Activated naive CD8-positive, alpha-beta T cell (primary cell): Measurements from ENCODE around the gene LYPD6.
"Not testable (repeated sequence)": the region's sequence is repeated elsewhere in the genome, so short reads cannot be mapped to it uniquely, and the experiment has no call there.

Experiments
- H3K27ac Mint-ChIP-seq: one replicate; pipeline ENCODE4 v1.8.0; 2021; ENCODE audit warnings: mixed read lengths
- H3K27me3 Mint-ChIP-seq: one replicate; pipeline ENCODE4 v1.8.0; 2021; ENCODE audit warnings: mixed read lengths
- H3K36me3 Mint-ChIP-seq: one replicate; pipeline ENCODE4 v1.8.0; 2021; ENCODE audit warnings: mixed read lengths
- H3K4me1 Mint-ChIP-seq: one replicate; pipeline ENCODE4 v1.8.0; 2021; ENCODE audit warnings: low read depth, mixed read lengths
- H3K4me3 Mint-ChIP-seq: one replicate; pipeline ENCODE4 v1.8.0; 2021; ENCODE audit warnings: mild to moderate bottlenecking, mixed read lengths
- H3K9me3 Mint-ChIP-seq: one replicate; pipeline ENCODE4 v1.8.0; 2021; ENCODE audit warnings: low read depth, mixed read lengths

Gene LYPD6, protein sequence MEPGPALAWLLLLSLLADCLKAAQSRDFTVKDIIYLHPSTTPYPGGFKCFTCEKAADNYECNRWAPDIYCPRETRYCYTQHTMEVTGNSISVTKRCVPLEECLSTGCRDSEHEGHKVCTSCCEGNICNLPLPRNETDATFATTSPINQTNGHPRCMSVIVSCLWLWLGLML

GRCh38 chr2:149330127-149331022 lies at the start of gene LYPD6:
TSS of gene LYPD6 (plus strand) at chr2:149330587. CDS start at chr2:149437709, 107,122 bp downstream.
- peaks cover 39% of the 10 kb centered on the region for H3K27me3 Mint-ChIP-seq
- H3K4me3 Mint-ChIP-seq = peak within 1 kb of the TSS; percentile 48
- H3K9me3 Mint-ChIP-seq = no peaks in the 10 kb centered on the region
- H3K27ac Mint-ChIP-seq = no peak within 1 kb of the TSS
- H3K4me1 Mint-ChIP-seq = peaks cover 8% of the 10 kb centered on the region
- H3K36me3 Mint-ChIP-seq = no peaks in the 10 kb centered on the region

- Mint-ChIP-seq H3K36me3 (no peaks in the 10 kb centered on the region), H3K27me3 (peaks cover 2% of the 10 kb centered on the region), H3K4me1 (no peaks in the 10 kb centered on the region), H3K4me3 (no peak overlapping the region), H3K27ac (no peak overlapping the region), H3K9me3 (no peaks in the 10 kb centered on the region)
Measured at GRCh38 chr2:149281441-149281840, 48.9 kb upstream of the LYPD6 start.

DNA sequence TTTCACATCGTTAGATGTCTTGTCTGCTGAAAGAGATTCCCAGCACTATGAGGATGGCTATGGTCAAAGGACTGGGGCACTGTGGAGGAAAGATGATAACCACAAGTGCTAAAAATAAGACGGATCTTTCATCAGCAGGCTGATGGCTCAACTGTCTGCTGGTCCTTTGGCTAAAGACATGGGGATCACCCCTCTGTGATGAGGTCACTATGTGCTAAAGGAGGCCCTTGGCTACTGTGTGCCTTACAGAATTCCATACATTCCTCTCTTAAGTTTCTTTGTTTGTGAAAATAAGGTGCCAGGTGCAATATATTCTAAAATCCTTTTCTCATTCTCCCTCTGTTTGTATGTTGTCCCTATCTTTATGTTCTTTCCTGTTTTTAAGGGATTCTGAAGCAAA lies 39.7 kb upstream of the LYPD6 start:
- Mint-ChIP-seq H3K9me3 (no peaks in the 10 kb centered on the region), H3K4me1 (no peaks in the 10 kb centered on the region), H3K27ac (no peak overlapping the region), H3K4me3 (no peak overlapping the region), H3K27me3 (no peaks in the 10 kb centered on the region), H3K36me3 (no peaks in the 10 kb centered on the region)

DNA sequence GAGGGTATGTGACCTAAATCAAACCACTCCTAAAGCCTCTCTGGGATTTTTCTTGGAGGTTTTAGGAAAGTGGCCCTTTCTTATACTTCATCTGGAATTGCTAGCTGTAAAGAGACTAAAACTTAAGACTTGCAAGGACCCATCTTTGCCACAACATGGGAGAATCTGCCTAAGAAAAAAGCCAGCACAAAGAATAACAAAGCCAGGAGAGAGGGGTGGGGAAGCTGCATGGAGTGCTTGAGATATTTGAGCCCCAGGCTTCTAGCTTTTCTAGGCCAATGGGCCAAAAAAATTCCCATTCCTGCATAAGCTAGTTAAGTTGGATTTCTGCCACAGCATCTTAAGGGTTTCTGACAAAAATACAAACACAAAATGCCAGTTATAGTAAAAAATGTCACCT lies 38.5 kb upstream of the LYPD6 start:
- no peaks in the 10 kb centered on the region for H3K4me1 Mint-ChIP-seq
- H3K4me3 Mint-ChIP-seq = no peak overlapping the region
- no peaks in the 10 kb centered on the region for H3K36me3 Mint-ChIP-seq
- H3K27ac Mint-ChIP-seq = no peak overlapping the region
- H3K27me3 Mint-ChIP-seq = no peaks in the 10 kb centered on the region
- H3K9me3 Mint-ChIP-seq = no peaks in the 10 kb centered on the region

- H3K27me3 Mint-ChIP-seq = no peaks in the 10 kb centered on the region
- H3K9me3 Mint-ChIP-seq = no peaks in the 10 kb centered on the region
- H3K36me3 Mint-ChIP-seq = no peaks in the 10 kb centered on the region
- H3K4me1 Mint-ChIP-seq = no peaks in the 10 kb centered on the region
- no peak overlapping the region for H3K4me3 Mint-ChIP-seq
- H3K27ac Mint-ChIP-seq = no peak overlapping the region
Measured at GRCh38 chr2:149296031-149296430, 34.4 kb upstream of the LYPD6 start.

GRCh38 chr2:149307014-149307413 lies 23.4 kb upstream of the LYPD6 start:
- no peaks in the 10 kb centered on the region for H3K4me1 Mint-ChIP-seq

GRCh38 chr2:149310349-149310748 lies 20.0 kb upstream of the LYPD6 start:
- H3K9me3 Mint-ChIP-seq = no peaks in the 10 kb centered on the region
- no peak overlapping the region for H3K4me3 Mint-ChIP-seq
- no peaks in the 10 kb centered on the region for H3K36me3 Mint-ChIP-seq
- H3K4me1 Mint-ChIP-seq = peaks cover 3% of the 10 kb centered on the region
- peaks cover 18% of the 10 kb centered on the region for H3K27me3 Mint-ChIP-seq
- no peak overlapping the region for H3K27ac Mint-ChIP-seq

More at GRCh38 chr2:149307014-149307413, 23.4 kb upstream of the LYPD6 start:
- no peaks in the 10 kb centered on the region for H3K9me3 Mint-ChIP-seq
- H3K27me3 Mint-ChIP-seq = peaks cover 16% of the 10 kb centered on the region
- no peaks in the 10 kb centered on the region for H3K36me3 Mint-ChIP-seq
- H3K4me3 Mint-ChIP-seq = no peak overlapping the region
- no peak overlapping the region for H3K27ac Mint-ChIP-seq

GRCh38 chr2:149312039-149312438 lies 18.3 kb upstream of the LYPD6 start:
- Mint-ChIP-seq H3K27me3 (peaks cover 14% of the 10 kb centered on the region), H3K9me3 (no peaks in the 10 kb centered on the region), H3K4me1 (peaks cover 3% of the 10 kb centered on the region), H3K27ac (no peak overlapping the region), H3K4me3 (no peak overlapping the region), H3K36me3 (no peaks in the 10 kb centered on the region)

- H3K9me3 Mint-ChIP-seq = no peaks in the 10 kb centered on the region
- peaks cover 3% of the 10 kb centered on the region for H3K4me1 Mint-ChIP-seq
- H3K4me3 Mint-ChIP-seq = no peak overlapping the region
- no peaks in the 10 kb centered on the region for H3K36me3 Mint-ChIP-seq
- H3K27ac Mint-ChIP-seq = no peak overlapping the region
- H3K27me3 Mint-ChIP-seq = peaks cover 16% of the 10 kb centered on the region
Measured at GRCh38 chr2:149313512-149313972, 16.8 kb upstream of the LYPD6 start.

GRCh38 chr2:149314687-149315086 lies 15.7 kb upstream of the LYPD6 start:
- no peaks in the 10 kb centered on the region for H3K9me3 Mint-ChIP-seq

DNA sequence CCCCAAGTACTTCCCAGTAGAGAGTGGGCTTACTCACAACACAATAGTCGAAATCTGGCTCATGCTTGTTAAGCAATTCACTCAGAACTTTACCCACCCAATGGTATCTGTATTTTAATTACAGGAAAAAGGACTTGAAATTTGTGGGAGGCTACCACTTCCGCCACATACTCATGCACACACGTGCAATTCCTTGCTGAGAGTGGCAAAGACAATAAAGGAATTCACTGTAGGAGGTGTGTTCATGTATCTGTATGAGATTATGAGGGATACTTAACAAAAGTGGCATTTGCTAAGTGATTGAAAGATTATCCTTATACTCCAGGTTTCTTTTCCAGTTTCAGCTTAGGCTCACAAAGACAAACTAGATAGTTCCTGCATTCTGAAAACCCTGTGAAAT lies 14.9 kb upstream of the LYPD6 start:
- Mint-ChIP-seq H3K27me3 (peaks cover 14% of the 10 kb centered on the region), H3K9me3 (no peaks in the 10 kb centered on the region), H3K36me3 (no peaks in the 10 kb centered on the region), H3K4me3 (no peak overlapping the region), H3K4me1 (peaks cover 3% of the 10 kb centered on the region), H3K27ac (no peak overlapping the region)

More at GRCh38 chr2:149314687-149315086, 15.7 kb upstream of the LYPD6 start:
- Mint-ChIP-seq H3K36me3 (no peaks in the 10 kb centered on the region), H3K4me3 (no peak overlapping the region), H3K27me3 (peaks cover 16% of the 10 kb centered on the region), H3K27ac (no peak overlapping the region), H3K4me1 (peaks cover 3% of the 10 kb centered on the region)

DNA sequence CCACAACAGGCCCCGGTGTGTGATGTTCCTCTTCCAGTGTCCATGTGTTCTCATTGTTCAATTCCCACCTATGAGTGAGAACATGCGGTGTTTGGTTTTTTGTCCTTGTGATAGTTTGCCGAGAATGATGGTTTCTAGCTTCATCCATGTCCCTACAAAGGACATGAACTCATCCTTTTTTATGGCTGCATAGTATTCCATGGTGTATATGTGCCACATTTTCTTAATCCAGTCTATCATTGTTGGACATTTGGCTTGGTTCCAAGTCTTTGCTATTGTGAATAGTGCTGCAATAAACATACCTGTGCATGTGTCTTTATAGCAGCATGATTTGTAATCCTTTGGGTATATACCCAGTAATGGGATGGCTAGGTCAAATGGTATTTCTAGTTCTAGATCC lies 11.8 kb upstream of the LYPD6 start:
- not testable (repeated sequence) for H3K27ac Mint-ChIP-seq, H3K9me3 Mint-ChIP-seq, H3K4me3 Mint-ChIP-seq, H3K4me1 Mint-ChIP-seq, H3K36me3 Mint-ChIP-seq
- H3K27me3 Mint-ChIP-seq = peaks cover 12% of the 10 kb centered on the region

- Mint-ChIP-seq H3K9me3 (no peaks in the 10 kb centered on the region), H3K4me3 (no peak overlapping the region), H3K36me3 (no peaks in the 10 kb centered on the region), H3K27ac (no peak overlapping the region), H3K27me3 (peaks cover 5% of the 10 kb centered on the region), H3K4me1 (no peaks in the 10 kb centered on the region)
Measured at GRCh38 chr2:149320362-149320761, 10.0 kb upstream of the LYPD6 start.

DNA sequence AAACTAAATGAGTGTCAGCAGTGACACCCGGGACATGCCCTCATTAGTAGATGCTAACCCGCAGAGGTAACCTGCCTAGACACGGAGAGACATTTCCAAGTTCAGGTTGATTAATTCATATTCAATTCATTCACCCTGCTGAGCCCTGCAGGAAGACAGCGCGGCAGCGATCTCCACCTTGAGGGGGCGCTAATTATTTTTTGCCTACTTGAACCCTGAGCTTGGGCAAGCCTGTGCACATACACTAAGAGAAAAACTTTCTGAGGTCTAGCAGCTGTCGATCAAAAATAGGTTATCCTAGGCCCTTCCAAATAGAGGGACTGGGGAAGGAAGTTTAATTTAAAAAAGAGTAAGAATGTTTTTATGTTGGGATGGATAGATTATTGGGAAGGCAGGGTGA lies 1.3 kb upstream of the LYPD6 start:
- no peaks in the 10 kb centered on the region for H3K36me3 Mint-ChIP-seq
- peaks cover 37% of the 10 kb centered on the region for H3K27me3 Mint-ChIP-seq
- H3K4me1 Mint-ChIP-seq = peaks cover 8% of the 10 kb centered on the region
- H3K9me3 Mint-ChIP-seq = no peaks in the 10 kb centered on the region
- H3K27ac Mint-ChIP-seq = no peak overlapping the region
- peak overlapping the region; percentile 41 for H3K4me3 Mint-ChIP-seq

DNA sequence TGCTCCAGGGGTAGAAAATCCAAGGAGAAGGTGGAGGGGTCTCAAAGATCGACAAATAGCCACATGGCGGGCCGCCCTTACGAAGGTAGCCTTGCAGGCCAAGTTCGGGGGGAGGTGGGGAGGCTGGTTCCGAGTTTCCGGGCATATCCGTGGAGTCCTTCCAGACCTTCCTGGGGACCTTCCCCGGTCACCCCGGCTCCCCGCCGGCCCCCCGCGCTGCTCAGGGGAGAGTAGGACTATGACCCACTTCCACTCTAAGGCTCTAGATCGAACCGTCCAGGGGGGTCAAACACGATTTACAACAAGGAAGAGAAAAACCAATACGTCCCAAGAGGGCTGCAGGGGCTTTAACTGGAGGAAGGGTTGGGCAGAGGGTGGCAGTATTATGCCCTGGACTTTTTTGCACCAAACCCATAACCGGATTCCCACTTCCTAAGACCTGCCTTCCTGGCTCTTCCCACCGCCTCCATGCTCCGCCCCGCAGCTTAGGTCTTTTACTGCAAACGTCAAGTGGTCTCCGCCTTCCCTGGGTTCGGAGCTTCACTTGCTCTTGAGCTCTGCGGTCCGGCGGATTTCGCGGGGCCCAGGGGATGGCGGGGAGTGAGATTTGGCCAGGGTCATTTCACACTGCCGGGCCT lies 779 bp upstream of the LYPD6 start:
- Mint-ChIP-seq H3K36me3 (no peaks in the 10 kb centered on the region), H3K27me3 (peaks cover 39% of the 10 kb centered on the region)

More for the DNA sequence above, 779 bp upstream of the LYPD6 start:
- Mint-ChIP-seq H3K27ac (no peak overlapping the region), H3K4me3 (peak overlapping the region; percentile 48), H3K9me3 (no peaks in the 10 kb centered on the region), H3K4me1 (peaks cover 8% of the 10 kb centered on the region)
